ENCODE measurements around the gene CORO7. TPM values are rescaled to one million over a fixed set of nuclear protein-coding genes. Genes with fewer than 3 reads are reported as not detected.
A peak's percentile ranks its signal among the peaks of the same experiment; 100 is the strongest.

Gene CORO7
- total RNA-seq, 1 donor = 17.7 TPM

GRCh38 chr16:4332623-4333307 lies 83.6 kb downstream of the CORO7 start:
- H2AFZ ChIP-seq (ENCODE audit: low read length) = no peak overlapping the region
- H3K36me3 ChIP-seq (ENCODE audit: insufficient read depth, low read length) = peaks cover 21% of the 10 kb centered on the region
- peaks cover 15% of the 10 kb centered on the region for H3K4me1 ChIP-seq (ENCODE audit: insufficient read depth, low read length)
- no peaks in the 10 kb centered on the region for H3K9me3 ChIP-seq (ENCODE audit: low read depth, low read length)
- H3K79me2 ChIP-seq (ENCODE audit: insufficient read depth, low read length) = peaks cover 65% of the 10 kb centered on the region
- H3K4me3 ChIP-seq (ENCODE audit: insufficient read depth, low read length) = no peak overlapping the region
- H4K20me1 ChIP-seq (ENCODE audit: insufficient read depth, low read length) = peaks cover 45% of the 10 kb centered on the region
- no peaks in the 10 kb centered on the region for H3K27me3 ChIP-seq (ENCODE audit: insufficient read depth, low read length)
- no peak overlapping the region for H3K4me2 ChIP-seq (ENCODE audit: insufficient read depth, low read length)
- TF ChIP-seq CTCF (IDR thresholded peaks at IDR 0.05; ENCODE audit: extremely low read depth, low read depth, low read length) = no peak
- no peak for DNase-seq (ENCODE audit: insufficient read length, low spot score, missing footprints)
- no peak overlapping the region for H3K27ac ChIP-seq (ENCODE audit: low read depth, low read length)

- H3K9me3 ChIP-seq (ENCODE audit: low read depth, low read length) = no peaks in the 10 kb centered on the region
- no peak overlapping the region for H3K4me3 ChIP-seq (ENCODE audit: insufficient read depth, low read length)
- H3K4me2 ChIP-seq (ENCODE audit: insufficient read depth, low read length) = no peak overlapping the region
- DNase-seq (ENCODE audit: insufficient read length, low spot score, missing footprints) = no peak
- no peak for TF ChIP-seq CTCF (IDR thresholded peaks at IDR 0.05; ENCODE audit: extremely low read depth, low read depth, low read length)
- no peak overlapping the region for H3K27ac ChIP-seq (ENCODE audit: low read depth, low read length)
- H2AFZ ChIP-seq (ENCODE audit: low read length) = no peak overlapping the region
- peaks cover 69% of the 10 kb centered on the region for H3K79me2 ChIP-seq (ENCODE audit: insufficient read depth, low read length)
- H3K36me3 ChIP-seq (ENCODE audit: insufficient read depth, low read length) = peaks cover 19% of the 10 kb centered on the region
- H3K27me3 ChIP-seq (ENCODE audit: insufficient read depth, low read length) = no peaks in the 10 kb centered on the region
- H4K20me1 ChIP-seq (ENCODE audit: insufficient read depth, low read length) = peaks cover 47% of the 10 kb centered on the region
- peaks cover 15% of the 10 kb centered on the region for H3K4me1 ChIP-seq (ENCODE audit: insufficient read depth, low read length)
Measured at GRCh38 chr16:4332083-4332482, 84.3 kb downstream of the CORO7 start.

- no peak overlapping the region for H3K4me3 ChIP-seq (ENCODE audit: insufficient read depth, low read length)
- peak; percentile 100 for DNase-seq (ENCODE audit: insufficient read length, low spot score, missing footprints)
- no peak overlapping the region for H3K4me2 ChIP-seq (ENCODE audit: insufficient read depth, low read length)
- no peak overlapping the region for H3K27ac ChIP-seq (ENCODE audit: low read depth, low read length)
- H3K36me3 ChIP-seq (ENCODE audit: insufficient read depth, low read length) = peaks cover 12% of the 10 kb centered on the region
- H4K20me1 ChIP-seq (ENCODE audit: insufficient read depth, low read length) = peaks cover 57% of the 10 kb centered on the region
- no peak overlapping the region for H2AFZ ChIP-seq (ENCODE audit: low read length)
- peak; percentile 90 for TF ChIP-seq CTCF (IDR thresholded peaks at IDR 0.05; ENCODE audit: extremely low read depth, low read depth, low read length)
- H3K9me3 ChIP-seq (ENCODE audit: low read depth, low read length) = no peaks in the 10 kb centered on the region
- H3K4me1 ChIP-seq (ENCODE audit: insufficient read depth, low read length) = peaks cover 15% of the 10 kb centered on the region
- peaks cover 83% of the 10 kb centered on the region for H3K79me2 ChIP-seq (ENCODE audit: insufficient read depth, low read length)
- H3K27me3 ChIP-seq (ENCODE audit: insufficient read depth, low read length) = no peaks in the 10 kb centered on the region
Measured at GRCh38 chr16:4330277-4330874, 86.0 kb downstream of the CORO7 start.
